SU-DHL-6 (cell line): ENCODE measurements around the gene MYO1D.

ENCODE experiments used
- H2AFZ ChIP-seq: fragments of 200-600 bp; sonication (generic); 2 replicates; pipeline ENCODE4 v1.6.1; 2014; ENCODE audit warnings: low read depth, mild to moderate bottlenecking, moderate library complexity, mixed read lengths, antibody characterized with exemption, low read length; ENCODE audit not compliant: severe bottlenecking
- H3F3A ChIP-seq: fragments of 200-600 bp; shearing (Covaris generic); 2 replicates; pipeline ENCODE4 v1.6.0; 2016; ENCODE audit warnings: antibody characterized with exemption, mild to moderate bottlenecking; ENCODE audit not compliant: insufficient read depth
- H3K27ac ChIP-seq: fragments of 200-600 bp; sonication (generic); 2 replicates; pipeline ENCODE4 v1.5.1; 2016; ENCODE audit warnings: low read depth, mild to moderate bottlenecking, low read length, moderate library complexity, mixed read lengths
- H3K27me3 ChIP-seq: fragments of 200-600 bp; sonication (generic), shearing (Covaris generic); 2 replicates; pipeline ENCODE4 v1.6.0; 2014; ENCODE audit warnings: mild to moderate bottlenecking, low read length
- H3K36me3 ChIP-seq: fragments of 200-600 bp; sonication (generic); 2 replicates; pipeline ENCODE4 v1.6.1; 2014; ENCODE audit warnings: mild to moderate bottlenecking, low read length, mixed read lengths
- H3K4me2 ChIP-seq: fragments of 300-600, 200-600 bp; shearing (Covaris generic), sonication (generic); 2 replicates; pipeline ENCODE4 v1.6.0; 2014; ENCODE audit warnings: low read length, low read depth, mild to moderate bottlenecking; ENCODE audit not compliant: poor library complexity, severe bottlenecking
- H3K4me3 ChIP-seq: fragments of 200-600 bp; sonication (generic); 2 replicates; pipeline ENCODE4 v1.5.1; 2014; ENCODE audit warnings: antibody characterized with exemption, low read length, mild to moderate bottlenecking, mixed read lengths; ENCODE audit not compliant: insufficient read depth, poor library complexity, severe bottlenecking
- H3K79me2 ChIP-seq: fragments of 200-600 bp; sonication (generic); 2 replicates; pipeline ENCODE4 v1.6.1; 2014; ENCODE audit warnings: mild to moderate bottlenecking, low read length, moderate library complexity; ENCODE audit not compliant: insufficient read depth
- H3K9ac ChIP-seq: fragments of 200-600 bp; sonication (generic); 2 replicates; pipeline ENCODE4 v1.7.0; 2014; ENCODE audit warnings: mild to moderate bottlenecking, low read length
- H3K9me2 ChIP-seq: fragments of 200-600 bp; sonication (generic); replicated peaks from 2 replicates; pipeline ENCODE4 v1.6.1; 2014; ENCODE audit warnings: low read length; ENCODE audit not compliant: insufficient read depth
- H3K9me3 ChIP-seq: fragments of 200-600 bp; sonication (generic); 2 replicates; pipeline ENCODE4 v1.6.1; 2014; ENCODE audit warnings: low read length, mixed read lengths; ENCODE audit not compliant: insufficient read depth
- H4K20me1 ChIP-seq: fragments of 200-600 bp; sonication (generic); 2 replicates; pipeline ENCODE4 v1.6.1; 2014; ENCODE audit warnings: low read depth, mild to moderate bottlenecking, antibody characterized with exemption, low read length, moderate library complexity, mixed read lengths
- EZH2phosphoT487 ChIP-seq: fragments of 200-600 bp; sonication (generic), shearing (Covaris generic); conservative IDR thresholded peaks from 2 replicates; pipeline ENCODE4 v1.6.1; 2018; ENCODE audit warnings: mild to moderate bottlenecking, antibody characterized with exemption, low read length, moderate library complexity, mixed read lengths
- TF ChIP-seq, protein P1 (sequence below): fragments of 200-600 bp; sonication (generic); IDR thresholded peaks from one replicate; pipeline ENCODE4 v1.5.1; 2017; ENCODE audit warnings: antibody characterized with exemption, mild to moderate bottlenecking, low read length, moderate library complexity; ENCODE audit not compliant: insufficient read depth, poor library complexity, severe bottlenecking

Gene MYO1D

DNA sequence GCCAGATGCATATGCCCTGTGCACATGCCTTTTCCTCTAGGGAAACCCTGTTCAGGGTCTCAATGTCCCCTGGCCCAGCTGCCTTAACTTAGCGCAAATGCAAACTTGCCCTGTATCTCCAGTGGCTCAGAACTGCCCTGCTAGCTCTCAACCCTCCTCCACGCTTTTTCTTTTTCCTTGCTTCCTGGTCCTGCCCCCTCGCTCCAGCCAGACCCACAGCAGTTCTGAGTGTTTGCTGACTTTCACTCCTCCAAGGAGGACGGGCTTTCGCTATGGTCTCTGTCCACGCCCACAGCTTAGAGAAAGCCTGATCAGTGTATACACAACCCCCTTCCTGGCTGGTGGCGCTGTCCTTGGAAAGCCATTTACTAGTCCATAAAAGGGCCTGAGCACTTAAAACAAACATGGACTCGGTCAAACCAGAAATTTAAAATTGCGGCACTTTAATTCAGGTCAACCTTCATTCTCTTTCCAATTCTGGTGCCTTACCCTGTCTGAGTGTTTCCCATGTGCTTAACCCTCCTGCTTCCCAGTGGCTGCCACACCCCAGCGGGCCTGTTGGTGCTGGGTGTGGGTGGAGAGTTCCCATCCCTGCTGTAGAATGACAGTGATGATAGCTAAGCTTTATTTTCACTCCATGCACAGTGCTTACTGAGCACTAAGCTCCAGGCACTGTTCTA lies 35.4 kb upstream of the MYO1D start:
- TF ChIP-seq, protein P1, sequence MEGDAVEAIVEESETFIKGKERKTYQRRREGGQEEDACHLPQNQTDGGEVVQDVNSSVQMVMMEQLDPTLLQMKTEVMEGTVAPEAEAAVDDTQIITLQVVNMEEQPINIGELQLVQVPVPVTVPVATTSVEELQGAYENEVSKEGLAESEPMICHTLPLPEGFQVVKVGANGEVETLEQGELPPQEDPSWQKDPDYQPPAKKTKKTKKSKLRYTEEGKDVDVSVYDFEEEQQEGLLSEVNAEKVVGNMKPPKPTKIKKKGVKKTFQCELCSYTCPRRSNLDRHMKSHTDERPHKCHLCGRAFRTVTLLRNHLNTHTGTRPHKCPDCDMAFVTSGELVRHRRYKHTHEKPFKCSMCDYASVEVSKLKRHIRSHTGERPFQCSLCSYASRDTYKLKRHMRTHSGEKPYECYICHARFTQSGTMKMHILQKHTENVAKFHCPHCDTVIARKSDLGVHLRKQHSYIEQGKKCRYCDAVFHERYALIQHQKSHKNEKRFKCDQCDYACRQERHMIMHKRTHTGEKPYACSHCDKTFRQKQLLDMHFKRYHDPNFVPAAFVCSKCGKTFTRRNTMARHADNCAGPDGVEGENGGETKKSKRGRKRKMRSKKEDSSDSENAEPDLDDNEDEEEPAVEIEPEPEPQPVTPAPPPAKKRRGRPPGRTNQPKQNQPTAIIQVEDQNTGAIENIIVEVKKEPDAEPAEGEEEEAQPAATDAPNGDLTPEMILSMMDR, result no peak
- no peak for TF ChIP-seq EZH2phosphoT487
- H2AFZ ChIP-seq, result no peak overlapping the region
- no peaks in the 10 kb centered on the region for H3K79me2 ChIP-seq
- H3K9ac ChIP-seq, result no peak overlapping the region
- no peaks in the 10 kb centered on the region for H3K9me2 ChIP-seq
- H3K27ac ChIP-seq, result no peak overlapping the region
- H3F3A ChIP-seq, result no peaks in the 10 kb centered on the region
- no peaks in the 10 kb centered on the region for H4K20me1 ChIP-seq
- no peaks in the 10 kb centered on the region for H3K9me3 ChIP-seq
- H3K4me3 ChIP-seq, result no peak overlapping the region
- H3K36me3 ChIP-seq, result no peaks in the 10 kb centered on the region
- no peaks in the 10 kb centered on the region for H3K27me3 ChIP-seq
- no peak overlapping the region for H3K4me2 ChIP-seq

DNA sequence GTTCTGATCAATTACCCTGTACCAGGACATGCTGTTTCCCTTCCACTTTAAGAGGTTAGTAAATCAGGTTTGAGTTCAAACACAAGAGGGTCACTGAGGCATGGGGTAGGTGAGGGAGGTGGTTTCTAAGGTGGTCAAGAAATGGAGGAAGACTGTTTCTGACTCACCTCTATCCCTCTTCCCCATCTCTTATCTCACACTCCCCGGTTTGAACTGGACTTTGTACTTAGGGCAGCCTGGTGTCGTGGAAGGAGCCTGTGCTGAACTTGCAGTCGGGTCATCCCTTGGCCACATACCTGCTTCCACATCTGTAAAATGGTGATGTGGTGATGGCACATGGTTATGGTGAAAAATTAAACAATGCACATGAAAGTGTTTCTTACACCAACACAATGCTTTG lies 33.8 kb upstream of the MYO1D start:
- H3K4me2 ChIP-seq, result no peak overlapping the region
- H3K9me2 ChIP-seq, result no peaks in the 10 kb centered on the region
- H3F3A ChIP-seq, result no peaks in the 10 kb centered on the region
- H4K20me1 ChIP-seq, result no peaks in the 10 kb centered on the region
- no peak overlapping the region for H3K27ac ChIP-seq
- H3K79me2 ChIP-seq, result no peaks in the 10 kb centered on the region
- H3K4me3 ChIP-seq, result no peak overlapping the region
- no peaks in the 10 kb centered on the region for H3K36me3 ChIP-seq
- no peaks in the 10 kb centered on the region for H3K27me3 ChIP-seq
- no peaks in the 10 kb centered on the region for H3K9me3 ChIP-seq
- H3K9ac ChIP-seq, result no peak overlapping the region
- no peak overlapping the region for H2AFZ ChIP-seq
- TF ChIP-seq, protein P1, result no peak
- TF ChIP-seq EZH2phosphoT487, result no peak

DNA sequence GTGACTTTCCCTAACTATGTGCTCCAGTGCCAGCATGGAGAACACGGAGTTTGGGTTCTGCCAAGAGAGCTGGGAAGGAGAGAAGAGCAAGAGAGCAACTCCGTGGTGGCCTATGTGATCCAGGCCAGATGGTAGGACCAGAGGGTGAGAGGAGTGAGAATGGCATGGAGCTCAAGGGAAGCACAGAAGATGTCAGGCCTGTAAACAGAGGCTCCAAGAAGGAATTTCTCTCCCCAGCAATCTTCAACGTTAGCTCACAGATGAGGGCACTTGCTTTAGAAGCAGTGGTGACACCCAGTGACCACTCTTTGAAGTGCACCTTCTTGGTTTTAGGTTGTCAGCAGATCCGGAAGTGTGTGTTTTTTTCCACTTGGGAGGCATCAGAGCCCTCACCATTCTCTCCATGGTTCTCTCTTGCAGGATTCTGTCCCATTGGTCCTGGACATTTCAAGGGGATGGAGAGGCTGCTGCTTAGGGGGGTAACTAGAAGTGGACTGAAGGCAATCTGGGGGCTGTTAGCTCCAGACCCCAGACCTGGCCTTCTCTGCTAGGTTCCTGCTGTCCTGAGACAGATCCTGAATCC lies 33.0 kb upstream of the MYO1D start:
- Histone ChIP-seq H3K9me2 (no peaks in the 10 kb centered on the region), H3K79me2 (no peaks in the 10 kb centered on the region), H3K4me3 (no peak overlapping the region), H3K4me2 (no peak overlapping the region), H3K27ac (no peak overlapping the region), H3F3A (no peaks in the 10 kb centered on the region), H3K36me3 (no peaks in the 10 kb centered on the region), H3K9me3 (no peaks in the 10 kb centered on the region), H2AFZ (peak overlapping the region; percentile 52), H3K9ac (no peak overlapping the region), H4K20me1 (no peaks in the 10 kb centered on the region), H3K27me3 (no peaks in the 10 kb centered on the region)
- TF ChIP-seq, protein P1, result peak; percentile 45
- no peak for TF ChIP-seq EZH2phosphoT487
